Endothelial cell (in vitro differentiated cells): ENCODE measurements around the gene PCDHA1. TPM values are rescaled to one million over a fixed set of nuclear protein-coding genes. Genes with fewer than 3 reads are reported as not detected.
"Not testable (repeated sequence)": the region's sequence is repeated elsewhere in the genome, so short reads cannot be mapped to it uniquely, and the experiment has no call there.

Experiments used
- DNase-seq: peaks from one replicate; pipeline ENCODE4 v3.0.0; 2021; ENCODE audit warnings: low spot score
- H3K27ac Mint-ChIP-seq: one replicate; pipeline ENCODE4 v1.8.0; 2021; ENCODE audit warnings: mixed read lengths, inconsistent platforms; ENCODE audit not compliant: unreplicated experiment
- H3K27me3 Mint-ChIP-seq: one replicate; pipeline ENCODE4 v1.8.0; 2021; ENCODE audit warnings: mild to moderate bottlenecking, moderate library complexity, mixed read lengths, inconsistent platforms; ENCODE audit not compliant: unreplicated experiment
- H3K36me3 Mint-ChIP-seq: one replicate; pipeline ENCODE4 v1.8.0; 2021; ENCODE audit warnings: mild to moderate bottlenecking, low read depth, mixed read lengths, inconsistent platforms; ENCODE audit not compliant: unreplicated experiment
- H3K4me1 Mint-ChIP-seq: one replicate; pipeline ENCODE4 v1.8.0; 2021; ENCODE audit warnings: mild to moderate bottlenecking, mixed read lengths, inconsistent platforms; ENCODE audit not compliant: unreplicated experiment
- H3K4me3 Mint-ChIP-seq: one replicate; pipeline ENCODE4 v1.8.0; 2021; ENCODE audit warnings: mild to moderate bottlenecking, mixed read lengths, inconsistent platforms; ENCODE audit not compliant: unreplicated experiment
- H3K9me3 Mint-ChIP-seq: one replicate; pipeline ENCODE4 v1.8.0; 2021; ENCODE audit warnings: mixed read lengths, inconsistent platforms; ENCODE audit not compliant: unreplicated experiment
- total RNA-seq: library from RNA; stranded (reverse); fragmentation: NEBNext Ultra II Directional; extraction: Animal tissue kit (Norgen Biotek cat#: 25700); gene quantifications from one replicate; pipeline ENCODE4 v1.2.1, GENCODE V29; 2021; ENCODE audit not compliant: unreplicated experiment
- TF ChIP-seq, protein P1 (sequence below): fragments of 200-600 bp; sonication (generic); IDR thresholded peaks from one replicate; pipeline ENCODE4 v1.5.0; 2021; ENCODE audit warnings: antibody characterized with exemption; ENCODE audit not compliant: unreplicated experiment

PCDHA1 gene
- total RNA-seq, 1 donor from 2014 or later = 0.13 TPM

DNA sequence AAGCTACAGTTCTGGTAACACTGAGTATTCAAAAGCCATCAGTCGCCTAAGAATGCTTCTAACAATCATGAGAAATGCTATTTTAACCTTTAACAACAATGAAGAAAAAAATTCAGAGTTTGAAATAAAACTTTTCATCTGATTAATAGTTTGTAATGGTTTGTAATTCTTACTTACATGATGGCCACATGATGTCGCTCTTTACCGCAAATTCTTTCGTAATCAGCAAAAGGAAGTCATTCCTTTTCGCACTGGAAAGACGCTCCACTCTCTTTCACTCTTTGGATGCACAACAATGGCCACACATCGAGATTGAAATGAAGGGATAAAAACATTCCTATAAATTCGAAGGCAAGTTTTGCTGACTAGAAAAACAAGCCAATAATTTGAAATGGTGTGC lies 48.1 kb downstream of the PCDHA1 start, which contains the start of gene PCDHA7:
Gene PCDHA7, plus strand, starts transcription at position 277 of the 400 bp plus-strand sequence. Its CDS starts 115 bp downstream, at position 392.
- TF ChIP-seq, protein P1, sequence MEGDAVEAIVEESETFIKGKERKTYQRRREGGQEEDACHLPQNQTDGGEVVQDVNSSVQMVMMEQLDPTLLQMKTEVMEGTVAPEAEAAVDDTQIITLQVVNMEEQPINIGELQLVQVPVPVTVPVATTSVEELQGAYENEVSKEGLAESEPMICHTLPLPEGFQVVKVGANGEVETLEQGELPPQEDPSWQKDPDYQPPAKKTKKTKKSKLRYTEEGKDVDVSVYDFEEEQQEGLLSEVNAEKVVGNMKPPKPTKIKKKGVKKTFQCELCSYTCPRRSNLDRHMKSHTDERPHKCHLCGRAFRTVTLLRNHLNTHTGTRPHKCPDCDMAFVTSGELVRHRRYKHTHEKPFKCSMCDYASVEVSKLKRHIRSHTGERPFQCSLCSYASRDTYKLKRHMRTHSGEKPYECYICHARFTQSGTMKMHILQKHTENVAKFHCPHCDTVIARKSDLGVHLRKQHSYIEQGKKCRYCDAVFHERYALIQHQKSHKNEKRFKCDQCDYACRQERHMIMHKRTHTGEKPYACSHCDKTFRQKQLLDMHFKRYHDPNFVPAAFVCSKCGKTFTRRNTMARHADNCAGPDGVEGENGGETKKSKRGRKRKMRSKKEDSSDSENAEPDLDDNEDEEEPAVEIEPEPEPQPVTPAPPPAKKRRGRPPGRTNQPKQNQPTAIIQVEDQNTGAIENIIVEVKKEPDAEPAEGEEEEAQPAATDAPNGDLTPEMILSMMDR = no peak
- peaks cover 3% of the 10 kb centered on the region for H3K27me3 Mint-ChIP-seq
- no peak for DNase-seq
- H3K9me3 Mint-ChIP-seq = no peaks in the 10 kb centered on the region
- peak within 1 kb of the TSS; percentile 76 for H3K4me3 Mint-ChIP-seq
- peaks cover 8% of the 10 kb centered on the region for H3K36me3 Mint-ChIP-seq
- no peaks in the 10 kb centered on the region for H3K4me1 Mint-ChIP-seq
- H3K27ac Mint-ChIP-seq = no peak within 1 kb of the TSS

DNA sequence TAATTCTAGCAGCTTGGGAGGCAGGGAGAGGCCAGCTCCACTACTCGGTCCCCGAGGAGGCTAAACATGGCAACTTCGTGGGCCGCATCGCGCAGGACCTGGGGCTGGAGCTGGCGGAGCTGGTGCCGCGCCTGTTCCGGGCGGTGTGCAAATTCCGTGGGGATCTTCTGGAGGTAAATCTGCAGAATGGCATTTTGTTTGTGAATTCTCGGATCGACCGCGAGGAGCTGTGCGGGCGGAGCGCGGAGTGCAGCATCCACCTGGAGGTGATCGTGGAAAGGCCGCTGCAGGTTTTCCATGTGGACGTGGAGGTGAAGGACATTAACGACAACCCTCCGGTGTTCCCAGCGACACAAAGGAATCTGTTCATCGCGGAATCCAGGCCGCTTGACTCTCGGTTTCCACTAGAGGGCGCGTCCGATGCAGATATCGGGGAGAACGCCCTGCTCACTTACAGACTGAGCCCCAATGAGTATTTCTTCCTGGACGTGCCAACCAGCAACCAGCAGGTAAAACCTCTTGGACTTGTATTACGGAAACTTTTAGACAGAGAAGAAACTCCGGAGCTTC lies 48.6 kb downstream of the PCDHA1 start:
- H3K27ac Mint-ChIP-seq, H3K9me3 Mint-ChIP-seq, H3K27me3 Mint-ChIP-seq, H3K36me3 Mint-ChIP-seq, DNase-seq, H3K4me1 Mint-ChIP-seq: not testable (repeated sequence)
- H3K4me3 Mint-ChIP-seq = peak overlapping the region; percentile 76

DNA sequence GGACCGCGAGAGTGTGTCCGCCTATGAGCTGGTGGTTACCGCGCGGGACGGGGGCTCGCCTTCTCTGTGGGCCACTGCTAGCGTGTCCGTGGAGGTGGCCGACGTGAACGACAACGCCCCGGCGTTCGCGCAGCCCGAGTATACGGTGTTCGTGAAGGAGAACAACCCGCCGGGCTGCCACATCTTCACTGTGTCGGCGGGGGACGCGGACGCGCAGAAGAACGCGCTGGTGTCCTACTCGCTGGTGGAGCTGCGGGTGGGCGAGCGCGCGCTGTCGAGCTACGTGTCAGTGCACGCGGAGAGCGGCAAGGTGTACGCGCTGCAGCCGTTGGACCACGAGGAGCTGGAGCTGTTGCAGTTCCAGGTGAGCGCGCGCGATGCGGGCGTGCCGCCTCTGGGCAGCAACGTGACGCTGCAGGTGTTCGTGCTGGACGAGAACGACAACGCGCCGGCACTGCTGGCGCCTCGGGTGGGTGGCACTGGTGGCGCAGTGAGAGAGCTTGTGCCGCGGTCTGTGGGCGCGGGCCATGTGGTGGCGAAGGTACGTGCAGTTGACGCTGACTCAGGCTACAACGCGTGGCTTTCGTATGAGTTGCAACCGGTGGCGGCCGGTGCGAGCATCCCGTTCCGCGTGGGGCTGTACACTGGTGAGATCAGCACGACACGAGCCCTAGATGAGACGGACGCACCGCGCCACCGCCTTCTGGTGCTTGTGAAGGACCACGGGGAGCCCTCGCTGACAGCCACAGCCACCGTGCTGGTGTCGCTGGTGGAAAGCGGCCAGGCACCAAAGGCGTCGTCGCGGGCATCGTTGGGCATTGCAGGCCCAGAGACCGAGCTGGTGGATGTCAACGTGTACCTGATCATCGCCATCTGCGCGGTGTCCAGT lies 49.9 kb downstream of the PCDHA1 start:
- no peaks in the 10 kb centered on the region for H3K4me1 Mint-ChIP-seq
- H3K27ac Mint-ChIP-seq = no peak overlapping the region
- TF ChIP-seq, protein P1 = no peak
- H3K4me3 Mint-ChIP-seq = no peak overlapping the region
- H3K9me3 Mint-ChIP-seq = no peaks in the 10 kb centered on the region
- H3K36me3 Mint-ChIP-seq = peaks cover 8% of the 10 kb centered on the region
- H3K27me3 Mint-ChIP-seq = peaks cover 3% of the 10 kb centered on the region
- DNase-seq = no peak

DNA sequence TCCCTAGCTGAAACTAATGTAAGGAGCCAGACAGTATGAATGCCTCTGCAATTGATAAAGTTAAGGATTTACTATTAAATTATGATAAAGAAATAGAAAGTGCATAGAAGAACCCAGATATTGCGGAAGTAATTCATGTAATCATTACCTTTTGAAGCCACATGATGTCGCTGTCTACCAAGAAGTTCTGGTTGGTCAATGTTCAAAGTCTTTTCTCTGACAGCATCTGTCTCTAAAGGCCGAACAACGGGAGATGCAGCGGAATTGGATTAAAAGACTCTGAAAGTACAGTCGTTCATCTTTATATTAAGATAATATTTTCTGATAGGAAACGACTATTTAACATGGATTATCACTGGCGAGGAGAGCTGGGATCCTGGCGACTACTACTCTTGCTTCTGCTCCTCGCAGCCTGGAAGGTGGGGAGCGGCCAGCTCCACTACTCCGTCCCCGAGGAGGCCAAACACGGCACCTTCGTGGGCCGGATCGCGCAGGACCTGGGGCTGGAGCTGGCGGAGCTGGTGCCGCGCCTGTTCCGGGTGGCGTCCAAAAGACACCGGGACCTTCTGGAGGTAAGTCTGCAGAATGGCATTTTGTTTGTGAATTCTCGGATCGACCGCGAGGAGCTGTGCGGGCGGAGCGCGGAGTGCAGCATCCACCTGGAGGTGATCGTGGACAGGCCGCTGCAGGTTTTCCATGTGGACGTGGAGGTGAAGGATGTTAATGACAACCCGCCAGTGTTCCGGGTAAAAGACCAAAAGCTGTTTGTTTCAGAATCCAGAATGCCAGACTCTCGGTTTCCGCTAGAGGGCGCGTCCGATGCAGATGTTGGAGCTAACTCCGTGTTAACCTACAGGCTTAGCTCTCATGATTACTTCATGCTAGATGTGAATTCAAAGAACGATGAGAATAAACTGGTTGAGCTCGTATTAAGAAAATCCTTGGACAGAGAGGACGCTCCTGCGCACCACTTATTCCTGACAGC lies 55.3 kb downstream of the PCDHA1 start, which contains the start of gene PCDHA8:
Gene PCDHA8, plus strand, starts transcription at position 210 of the 985 bp plus-strand sequence. Its CDS starts 135 bp downstream, at position 345.
- no peaks in the 10 kb centered on the region for H3K9me3 Mint-ChIP-seq
- peak; percentile 58 for DNase-seq
- peak within 1 kb of the TSS; percentile 59 for H3K4me3 Mint-ChIP-seq

More for the DNA sequence above, 55.3 kb downstream of the PCDHA1 start, which contains the start of gene PCDHA8:
- H3K36me3 Mint-ChIP-seq = peaks cover 10% of the 10 kb centered on the region
- peaks cover 3% of the 10 kb centered on the region for H3K27me3 Mint-ChIP-seq
- no peaks in the 10 kb centered on the region for H3K4me1 Mint-ChIP-seq
- no peak within 1 kb of the TSS for H3K27ac Mint-ChIP-seq
- TF ChIP-seq, protein P1 = peak; percentile 67
